Stomach (tissue), 9 donors: ENCODE results near the gene OR9G4. TPM values are rescaled to one million over a fixed set of nuclear protein-coding genes. Genes with fewer than 3 reads are reported as not detected.

Source experiments
- DNase-seq, 2 donors: peaks; one replicate each; pipeline versions ENCODE4 v3.0.0 to v3.0.0-alpha.2; 2013 to 2019
- H3K27ac ChIP-seq, 5 donors: fragments of 200-600 bp in 4 of 5; sonication (generic) in 4 of 5; one replicate each; pipeline ENCODE4 v1.5.1; 2013 to 2019; ENCODE audit warnings: mild to moderate bottlenecking in 1 of 5, moderate library complexity in 1 of 5
- H3K27me3 ChIP-seq, 3 donors: fragments of 200-600 bp; sonication (generic); one replicate each; pipeline ENCODE4 v1.5.1; 2017 to 2019; ENCODE audit warnings: mixed run types in 1 of 3
- H3K36me3 ChIP-seq, 4 donors: fragments of 200-600 bp; sonication (generic); 1 replicate in 3 of 4; 2 replicates in 1 of 4; pipeline ENCODE4 v1.5.1; 2016 to 2019
- H3K4me1 ChIP-seq, 4 donors: fragments of 200-600 bp; sonication (generic); one replicate each; pipeline ENCODE4 v1.5.1; 2016 to 2019
- H3K4me3 ChIP-seq, 4 donors: fragments of 200-600 bp; sonication (generic) in 3 of 4; one replicate each; pipeline ENCODE4 v1.5.1; 2016 to 2019; ENCODE audit warnings: mild to moderate bottlenecking in 1 of 4
- H3K9me3 ChIP-seq, 4 donors: fragments of 200-600 bp; sonication (generic); one replicate each; pipeline ENCODE4 v1.5.1; 2016 to 2019
- CTCF ChIP-seq, 7 experiments: fragments of 450-650 bp in 4 of 7; fragments of 200-600 bp in 3 of 7; sonication (generic) in 3 of 7; IDR thresholded peaks; one replicate each; pipeline ENCODE4 v1.5.1; 2016 to 2019; ENCODE audit warnings: antibody characterized with exemption in 7 of 7, control low read depth in 2 of 7, mild to moderate bottlenecking in 1 of 7
- EP300 ChIP-seq: sonication (generic); formaldehyde crosslinking; IDR thresholded peaks from one replicate; pipeline ENCODE4 v1.6.1; 2017; ENCODE audit warnings: antibody characterized with exemption
- POLR2A ChIP-seq, 4 donors: fragments of 450-650 bp; IDR thresholded peaks; one replicate each; pipeline ENCODE4 v1.6.1; 2016; ENCODE audit warnings: antibody characterized with exemption in 4 of 4, control low read depth in 2 of 4, mild to moderate bottlenecking in 1 of 4, moderate library complexity in 1 of 4
- POLR2AphosphoS5 ChIP-seq, 3 donors: sonication (generic); formaldehyde crosslinking; IDR thresholded peaks; one replicate each; pipeline ENCODE4 v1.6.1; 2016; ENCODE audit warnings: antibody characterized with exemption in 3 of 3
- WGBS, 5 donors: extraction: QIAGEN DNeasy Blood & Tissue Kit in 3 of 5; methylation state at CpG; one replicate each; pipeline versions ENCODE4 v1.1.5 to v1.1.7; 2013 to 2018; 5-methylcytosine and 5-hydroxymethylcytosine counted together
- intact Hi-C: fragments of 100-400 bp; cut with DNase I; formaldehyde crosslinking; loops from one replicate; pipeline ENCODE4 v1.15.1; 2023; ENCODE audit warnings: low total_unique reads
- polyA plus RNA-seq, 3 donors: library from polyadenylated mRNA; stranded (reverse); fragments of 200-250 nt; gene quantifications; one replicate each; pipeline ENCODE4 v1.2.3, GENCODE V29; 2013
- small RNA-seq, 4 donors: library from RNA; depleted of rRNA; stranded (forward); fragments of <200 nt; gene quantifications; one replicate each; pipeline ENCODE3, GENCODE V24; 2016
- total RNA-seq, 5 donors: library from RNA; depleted of rRNA; stranded (reverse); fragments of >200 nt; gene quantifications; one replicate each; pipeline versions ENCODE4 v1.1.0 to v1.2.3, GENCODE V29; 2014 to 2016
- donor health status: healthy with polysubstance abuse.
- donor health status: Bipolar disorder and iron deficiency.
- donor health status: healthy.

The OR9G4 gene
- total and polyA plus RNA-seq, 8 donors, result not detected

- no peaks in the 10 kb centered on the region for H3K36me3 ChIP-seq
- H3K27ac ChIP-seq, result no peak within 1 kb of the TSS
- DNase-seq, result no peak
- intact Hi-C loops, result no loop called here
- no peaks in the 10 kb centered on the region for H3K4me1 ChIP-seq
- H3K27me3 ChIP-seq, result no peaks in the 10 kb centered on the region
- TF ChIP-seq POLR2A (IDR thresholded peaks at IDR 0.05) (no peak), POLR2AphosphoS5 (IDR thresholded peaks at IDR 0.05) (no peak), CTCF (IDR thresholded peaks at IDR 0.05) (no peak), EP300 (no peak)
- H3K4me3 ChIP-seq, result no peak within 1 kb of the TSS
- WGBS, 5 donors, result 85 to 92% (median 90%) methylated on average over 1 of the region's 1 CpG
- no peaks in the 10 kb centered on the region for H3K9me3 ChIP-seq
Observed at GRCh38 chr11:56698795-56699194, 49.7 kb downstream of the OR9G4 start, which contains the start of gene OR9G1. Gene OR9G1, plus strand, starts transcription at chr11:56699095. Its CDS starts 1,293 bp downstream, at chr11:56700388.

- no peaks in the 10 kb centered on the region for H3K4me1 ChIP-seq
- H3K27ac ChIP-seq, result no peak overlapping the region
- no peaks in the 10 kb centered on the region for H3K36me3 ChIP-seq
- TF ChIP-seq EP300 (no peak), CTCF (IDR thresholded peaks at IDR 0.05) (no peak), POLR2A (IDR thresholded peaks at IDR 0.05) (no peak), POLR2AphosphoS5 (IDR thresholded peaks at IDR 0.05) (no peak)
- intact Hi-C loops, result no loop called here
- WGBS, 5 donors, result 79 to 84% (median 81%) methylated on average over 2 of the region's 2 CpGs
- DNase-seq, result no peak
- no peaks in the 10 kb centered on the region for H3K27me3 ChIP-seq
- no peak overlapping the region for H3K4me3 ChIP-seq
- H3K9me3 ChIP-seq, result no peaks in the 10 kb centered on the region
Observed at GRCh38 chr11:56693428-56693827, 55.1 kb downstream of the OR9G4 start.

Small RNA genes within 50 kb of the gene (small RNA-seq; reads per million reads assigned to genes)
- gene AP001803.1 (0 to 0.23 (median 0) reads per million in 4 donors), gene MIR6128 (0 reads per million in 4 donors)

Other genes starting within 250 kb of the OR9G4 start
- not detected for gene OR5M11, start 205.4 kb downstream of the OR9G4 start, total RNA-seq
- not detected for gene OR5M11, start 205.4 kb downstream of the OR9G4 start, polyA plus RNA-seq
- not detected for gene OR5M10, start 171.0 kb downstream of the OR9G4 start, total RNA-seq
- gene OR5M10, start 171.0 kb downstream of the OR9G4 start, polyA plus RNA-seq, result not detected
- under 1 TPM in 1 of 5 donors, not detected in 4; under 0.01 TPM for gene OR5M1, start 133.8 kb downstream of the OR9G4 start, total RNA-seq
- gene OR5M1, start 133.8 kb downstream of the OR9G4 start, polyA plus RNA-seq, result not detected
- gene OR5AP2, start 106.3 kb downstream of the OR9G4 start, total RNA-seq, result not detected
- not detected for gene OR5AP2, start 106.3 kb downstream of the OR9G4 start, polyA plus RNA-seq
- not detected for gene OR5AR1, start 85.0 kb downstream of the OR9G4 start, total RNA-seq
- gene OR5AR1, start 85.0 kb downstream of the OR9G4 start, polyA plus RNA-seq, result not detected
- not detected for gene OR9G1, start 49.6 kb downstream of the OR9G4 start, total RNA-seq
- not detected for gene OR9G1, start 49.6 kb downstream of the OR9G4 start, polyA plus RNA-seq
- under 1 TPM in 1 of 5 donors, not detected in 4; 0.55 TPM for gene OR5AK2, start 240.2 kb upstream of the OR9G4 start, total RNA-seq
- gene OR5AK2, start 240.2 kb upstream of the OR9G4 start, polyA plus RNA-seq, result not detected